Hepatocyte (in vitro differentiated cells): ENCODE data around the gene C1QC.

Source experiments
- EZH2 ChIP-seq: fragments of 200-600 bp; sonication (generic); IDR thresholded peaks from 2 replicates; pipeline ENCODE4 v1.6.1; 2016; ENCODE audit warnings: antibody characterized with exemption, mild to moderate bottlenecking, borderline replicate concordance
- TF ChIP-seq, protein P1 (sequence below): fragments of 200-600 bp; sonication (generic); IDR thresholded peaks from 2 replicates; pipeline ENCODE4 v1.5.1; 2016; ENCODE audit warnings: antibody characterized with exemption, mild to moderate bottlenecking; ENCODE audit not compliant: poor library complexity

- TF ChIP-seq, protein P1, sequence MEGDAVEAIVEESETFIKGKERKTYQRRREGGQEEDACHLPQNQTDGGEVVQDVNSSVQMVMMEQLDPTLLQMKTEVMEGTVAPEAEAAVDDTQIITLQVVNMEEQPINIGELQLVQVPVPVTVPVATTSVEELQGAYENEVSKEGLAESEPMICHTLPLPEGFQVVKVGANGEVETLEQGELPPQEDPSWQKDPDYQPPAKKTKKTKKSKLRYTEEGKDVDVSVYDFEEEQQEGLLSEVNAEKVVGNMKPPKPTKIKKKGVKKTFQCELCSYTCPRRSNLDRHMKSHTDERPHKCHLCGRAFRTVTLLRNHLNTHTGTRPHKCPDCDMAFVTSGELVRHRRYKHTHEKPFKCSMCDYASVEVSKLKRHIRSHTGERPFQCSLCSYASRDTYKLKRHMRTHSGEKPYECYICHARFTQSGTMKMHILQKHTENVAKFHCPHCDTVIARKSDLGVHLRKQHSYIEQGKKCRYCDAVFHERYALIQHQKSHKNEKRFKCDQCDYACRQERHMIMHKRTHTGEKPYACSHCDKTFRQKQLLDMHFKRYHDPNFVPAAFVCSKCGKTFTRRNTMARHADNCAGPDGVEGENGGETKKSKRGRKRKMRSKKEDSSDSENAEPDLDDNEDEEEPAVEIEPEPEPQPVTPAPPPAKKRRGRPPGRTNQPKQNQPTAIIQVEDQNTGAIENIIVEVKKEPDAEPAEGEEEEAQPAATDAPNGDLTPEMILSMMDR, result no peak
- TF ChIP-seq EZH2, result no peak
Observed at GRCh38 chr1:22643928-22644327, 495 bp downstream of the C1QC start.
